Loucy (cell line): ENCODE results near the gene TMX3.

ENCODE experiments used
- EZH2phosphoT487 ChIP-seq: fragments of 200-600 bp; IDR thresholded peaks from 2 replicates; pipeline ENCODE4 v1.6.1; 2018; ENCODE audit warnings: antibody characterized with exemption, mild to moderate bottlenecking, moderate library complexity, borderline replicate concordance
- TF ChIP-seq, protein P1 (sequence below): fragments of 200-600 bp; sonication (generic); conservative IDR thresholded peaks from 2 replicates; pipeline ENCODE4 v1.5.1; 2014; ENCODE audit warnings: mild to moderate bottlenecking, antibody characterized with exemption, low read length

DNA sequence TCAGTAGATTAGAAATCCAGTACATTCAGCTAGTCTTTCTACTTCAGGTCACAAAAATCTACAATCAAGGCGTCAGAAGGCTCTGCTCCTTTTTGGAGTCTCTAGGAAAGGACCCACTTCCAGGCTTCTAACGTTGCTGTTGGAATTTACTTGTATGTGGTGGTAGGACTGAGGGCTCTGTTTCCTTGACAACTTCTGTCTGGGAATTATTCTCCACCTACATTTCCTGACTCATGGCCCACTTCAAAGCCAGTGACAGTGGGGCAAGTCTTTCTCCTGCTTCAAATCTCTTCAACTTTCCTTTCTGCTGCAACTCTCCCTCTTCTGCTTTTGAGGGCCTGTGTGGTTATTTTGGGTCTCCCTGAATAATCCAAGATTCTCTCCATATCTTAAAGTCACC, 10.4 kb upstream of the TMX3 start:
- TF ChIP-seq, protein P1, sequence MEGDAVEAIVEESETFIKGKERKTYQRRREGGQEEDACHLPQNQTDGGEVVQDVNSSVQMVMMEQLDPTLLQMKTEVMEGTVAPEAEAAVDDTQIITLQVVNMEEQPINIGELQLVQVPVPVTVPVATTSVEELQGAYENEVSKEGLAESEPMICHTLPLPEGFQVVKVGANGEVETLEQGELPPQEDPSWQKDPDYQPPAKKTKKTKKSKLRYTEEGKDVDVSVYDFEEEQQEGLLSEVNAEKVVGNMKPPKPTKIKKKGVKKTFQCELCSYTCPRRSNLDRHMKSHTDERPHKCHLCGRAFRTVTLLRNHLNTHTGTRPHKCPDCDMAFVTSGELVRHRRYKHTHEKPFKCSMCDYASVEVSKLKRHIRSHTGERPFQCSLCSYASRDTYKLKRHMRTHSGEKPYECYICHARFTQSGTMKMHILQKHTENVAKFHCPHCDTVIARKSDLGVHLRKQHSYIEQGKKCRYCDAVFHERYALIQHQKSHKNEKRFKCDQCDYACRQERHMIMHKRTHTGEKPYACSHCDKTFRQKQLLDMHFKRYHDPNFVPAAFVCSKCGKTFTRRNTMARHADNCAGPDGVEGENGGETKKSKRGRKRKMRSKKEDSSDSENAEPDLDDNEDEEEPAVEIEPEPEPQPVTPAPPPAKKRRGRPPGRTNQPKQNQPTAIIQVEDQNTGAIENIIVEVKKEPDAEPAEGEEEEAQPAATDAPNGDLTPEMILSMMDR, result no peak
- TF ChIP-seq EZH2phosphoT487, result no peak
